HG02885 (cell line): ENCODE data around the gene CLCN7.
"Not testable (repeated sequence)": the region's sequence is repeated elsewhere in the genome, so short reads cannot be mapped to it uniquely, and the experiment has no call there.

Source experiments
- ATAC-seq: cut with Tn5 transposase; IDR thresholded peaks from one replicate; pipeline ENCODE4 v1.9.1; 2021; ENCODE audit warnings: mild to moderate bottlenecking; ENCODE audit not compliant: unreplicated experiment, poor library complexity

Gene CLCN7

GRCh38 chr16:1448536-1449116, 26.2 kb downstream of the CLCN7 start:
- no peak for ATAC-seq

DNA sequence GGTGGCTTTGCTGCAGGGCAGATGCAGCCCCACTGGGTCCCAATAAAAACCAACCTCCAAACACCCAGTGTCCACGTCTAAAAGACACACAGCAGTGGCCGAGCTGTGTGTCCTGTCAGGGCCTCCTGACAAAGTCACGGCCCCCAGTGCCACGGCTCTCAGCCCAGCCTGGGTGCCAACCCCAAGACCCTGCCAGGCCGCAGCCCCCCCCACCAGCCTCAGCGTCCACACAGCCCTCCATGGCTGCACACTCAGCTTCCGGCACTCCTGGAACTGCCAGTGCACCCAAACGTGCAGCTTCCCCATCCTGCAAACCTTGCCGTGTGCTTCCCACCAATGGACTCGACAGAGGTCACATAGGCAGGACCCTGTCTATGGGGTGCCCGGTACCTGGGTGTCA, 26.9 kb downstream of the CLCN7 start:
- ATAC-seq: no peak

GRCh38 chr16:1446296-1447080, 28.3 kb downstream of the CLCN7 start:
- no peak for ATAC-seq

GRCh38 chr16:1445518-1446203, 29.2 kb downstream of the CLCN7 start:
- ATAC-seq: no peak

DNA sequence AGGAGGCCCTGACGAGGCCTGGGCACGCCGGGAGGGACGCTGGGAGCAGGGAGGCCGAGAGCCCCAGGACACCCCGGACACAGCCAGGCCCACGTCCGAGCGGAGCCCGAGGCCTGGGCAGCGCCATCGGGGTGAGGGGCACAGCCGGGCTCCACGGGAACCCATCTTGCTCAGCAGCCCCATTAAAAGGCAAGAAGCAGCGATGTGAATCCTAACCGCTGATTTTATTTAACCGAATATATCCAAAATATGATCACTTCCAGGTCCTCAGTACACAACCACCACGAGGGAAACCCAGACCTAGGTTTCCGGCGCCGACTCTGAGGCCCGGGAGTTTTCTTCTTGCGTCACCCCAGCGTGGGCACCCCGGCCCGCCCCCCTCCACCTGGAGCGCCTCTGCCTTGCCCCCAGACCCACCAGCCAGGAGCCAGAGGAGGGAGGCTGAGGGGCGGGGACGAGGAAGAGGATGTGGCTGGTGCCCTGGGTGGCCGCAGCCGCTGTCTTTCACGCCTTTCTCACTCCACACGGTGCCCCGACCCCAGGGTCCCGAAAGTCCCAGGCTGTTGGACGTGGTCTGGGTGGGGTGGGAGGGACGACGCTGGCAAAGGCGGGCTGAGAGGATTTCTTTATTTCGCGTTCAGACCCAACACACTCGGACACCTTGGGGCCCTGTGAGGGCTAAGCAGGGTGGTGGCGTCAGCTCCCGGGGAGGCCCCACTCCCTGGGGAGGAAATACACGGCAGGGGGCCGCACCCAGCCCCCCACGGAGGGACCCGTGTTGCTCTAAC, 29.9 kb downstream of the CLCN7 start:
- ATAC-seq: no peak

GRCh38 chr16:1443980-1444729, 30.7 kb downstream of the CLCN7 start, which contains the start of gene CCDC154:
CCDC154 (minus strand) TSS chr16:1444556; CDS start chr16:1444322, 234 bp downstream.
- no peak for ATAC-seq

DNA sequence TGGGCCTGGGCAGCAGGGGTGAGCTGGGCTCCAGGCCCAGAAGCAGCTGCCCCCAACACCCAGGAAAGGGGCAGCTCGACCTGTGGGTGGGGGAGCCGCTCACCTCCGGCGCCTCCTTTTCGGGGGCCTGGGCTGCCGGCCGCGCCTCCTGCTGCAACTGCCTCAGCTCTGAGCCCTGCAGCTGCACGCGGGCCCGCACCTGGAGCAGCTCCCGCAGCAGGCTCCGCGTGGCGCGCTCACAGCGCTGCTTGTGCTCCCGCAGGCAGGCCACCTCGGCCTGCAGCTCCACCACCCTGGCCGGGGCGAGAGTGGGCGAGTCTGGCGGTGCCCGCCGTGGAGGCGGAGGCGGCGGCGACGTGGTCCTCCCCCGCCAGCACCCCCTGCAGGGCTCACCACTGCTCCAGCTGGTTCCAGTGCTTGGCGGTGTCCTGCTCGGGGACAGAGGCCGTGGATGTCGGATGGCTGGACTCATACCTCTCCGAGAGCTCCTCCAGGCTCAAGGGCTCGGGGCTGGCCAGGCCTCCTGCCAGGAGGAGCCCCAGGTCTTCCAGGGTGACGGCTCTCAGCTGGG, 31.3 kb downstream of the CLCN7 start:
- no peak for ATAC-seq

- no peak for ATAC-seq
These were observed 32.1 kb downstream of the CLCN7 start for GRCh38 chr16:1442697-1443096.

DNA sequence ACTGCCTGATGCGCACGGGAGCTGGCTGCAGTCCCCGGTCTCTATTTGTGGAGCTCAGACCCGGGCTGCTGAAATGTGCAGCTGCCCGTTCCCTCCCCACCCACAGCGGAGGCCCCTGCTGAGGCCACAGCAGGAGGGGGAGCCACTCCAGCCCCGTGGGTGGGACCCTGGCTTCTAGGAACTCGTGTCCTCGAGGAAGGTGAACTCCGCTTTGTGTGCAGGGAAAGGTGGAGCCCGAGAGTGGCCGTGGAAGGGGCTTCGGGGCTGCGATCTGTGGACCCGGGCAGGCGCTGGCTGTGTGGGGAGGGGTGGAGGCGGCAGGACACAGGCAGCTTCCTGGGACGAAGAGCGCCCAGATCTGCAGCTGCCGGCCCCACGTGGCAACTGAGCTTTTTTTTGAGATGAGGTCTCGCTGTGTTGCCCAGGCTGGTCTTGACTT, 33.4 kb downstream of the CLCN7 start:
- ATAC-seq: no peak

DNA sequence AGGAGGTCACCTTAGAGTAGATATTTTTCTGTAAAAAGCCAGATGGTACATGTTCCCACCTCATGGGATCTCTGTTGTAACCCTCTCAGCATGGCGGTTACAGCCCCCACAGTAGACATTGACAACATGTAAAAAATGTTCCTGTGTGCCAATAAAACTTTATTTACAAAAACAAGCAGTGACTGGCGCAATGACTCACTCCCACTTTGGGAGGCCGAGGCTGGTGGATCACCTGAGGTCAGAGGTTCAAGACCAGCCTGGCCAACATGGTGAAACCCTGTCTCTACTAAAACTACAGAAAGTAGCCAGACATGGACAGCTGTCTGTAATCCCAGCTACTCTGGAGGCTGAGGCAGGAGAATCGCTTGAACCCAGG, 35.1 kb downstream of the CLCN7 start:
- ATAC-seq: not testable (repeated sequence)

- no peak for ATAC-seq
These were observed 35.6 kb downstream of the CLCN7 start for GRCh38 chr16:1439058-1439698.

- no peak for ATAC-seq
These were observed 36.4 kb downstream of the CLCN7 start for GRCh38 chr16:1438229-1439057.

- ATAC-seq: no peak
These were observed 37.2 kb downstream of the CLCN7 start for GRCh38 chr16:1437606-1438005.

DNA sequence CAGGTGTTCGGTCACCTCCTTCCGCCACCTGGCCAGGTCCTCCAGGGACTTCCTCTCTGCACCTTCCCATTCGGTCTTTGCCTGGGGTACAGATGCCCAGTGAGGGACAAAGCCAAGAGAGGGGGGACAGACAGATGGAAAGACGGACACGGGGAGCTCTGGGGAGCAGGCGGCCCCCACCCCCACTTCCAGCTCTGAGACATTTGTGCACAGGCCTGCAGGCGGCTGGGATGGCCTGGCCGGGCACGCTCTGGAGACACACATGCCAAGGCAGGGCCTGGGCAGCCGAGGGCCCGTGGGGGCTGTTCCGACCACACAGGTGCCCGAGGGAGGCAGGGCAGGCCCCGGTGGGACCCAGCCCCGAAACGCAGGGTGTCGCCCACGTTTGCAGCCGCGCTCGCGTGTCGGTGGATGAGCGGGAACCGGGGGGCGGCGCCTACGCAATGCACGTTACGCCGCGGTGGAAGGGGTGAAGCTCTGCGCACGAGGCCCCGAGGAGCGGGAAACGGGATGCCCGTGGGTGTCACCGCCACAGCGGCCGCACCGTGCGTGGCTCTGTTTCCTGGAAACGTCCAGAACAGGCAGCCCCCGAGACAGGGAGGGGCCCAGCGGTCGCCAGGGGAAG, 38.0 kb downstream of the CLCN7 start:
- no peak for ATAC-seq

DNA sequence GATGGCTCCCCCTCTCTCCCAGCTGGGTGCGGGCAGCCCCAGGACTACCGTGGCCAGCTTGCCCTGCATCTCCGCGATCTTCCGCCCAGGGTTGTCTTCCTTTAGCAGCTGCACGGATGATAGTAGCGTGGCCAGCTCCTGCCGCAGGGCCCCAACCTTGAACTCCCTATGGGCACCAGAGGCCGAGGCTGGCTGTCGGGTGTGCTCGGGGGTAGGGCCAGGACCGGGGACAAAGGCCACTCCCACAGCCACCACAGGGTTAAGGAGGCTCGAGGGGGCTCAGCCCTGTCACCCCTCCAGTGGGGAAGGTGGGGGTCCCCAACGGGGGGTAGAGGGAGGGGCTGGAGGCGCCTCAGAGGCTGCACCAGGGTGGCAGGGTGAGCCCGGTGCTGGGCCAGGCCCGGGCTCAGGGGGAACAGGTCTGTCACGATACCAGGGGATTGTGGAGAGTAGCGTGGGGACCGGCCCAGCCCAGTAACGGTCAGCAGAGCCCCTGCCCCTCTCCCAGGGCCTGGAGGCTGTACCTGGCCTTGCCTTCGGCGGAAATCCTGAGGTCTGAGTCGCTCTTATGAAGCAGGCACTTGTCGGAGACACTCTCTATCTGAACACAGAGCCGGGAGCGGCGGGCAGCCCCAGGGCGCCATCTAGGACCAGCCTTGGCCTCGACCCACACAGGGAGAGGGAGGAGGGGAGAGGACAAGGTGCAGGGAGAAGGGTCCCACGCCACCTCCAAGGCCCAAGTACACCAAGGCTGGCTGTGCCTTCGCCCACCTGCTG, 38.7 kb downstream of the CLCN7 start:
- ATAC-seq: no peak

DNA sequence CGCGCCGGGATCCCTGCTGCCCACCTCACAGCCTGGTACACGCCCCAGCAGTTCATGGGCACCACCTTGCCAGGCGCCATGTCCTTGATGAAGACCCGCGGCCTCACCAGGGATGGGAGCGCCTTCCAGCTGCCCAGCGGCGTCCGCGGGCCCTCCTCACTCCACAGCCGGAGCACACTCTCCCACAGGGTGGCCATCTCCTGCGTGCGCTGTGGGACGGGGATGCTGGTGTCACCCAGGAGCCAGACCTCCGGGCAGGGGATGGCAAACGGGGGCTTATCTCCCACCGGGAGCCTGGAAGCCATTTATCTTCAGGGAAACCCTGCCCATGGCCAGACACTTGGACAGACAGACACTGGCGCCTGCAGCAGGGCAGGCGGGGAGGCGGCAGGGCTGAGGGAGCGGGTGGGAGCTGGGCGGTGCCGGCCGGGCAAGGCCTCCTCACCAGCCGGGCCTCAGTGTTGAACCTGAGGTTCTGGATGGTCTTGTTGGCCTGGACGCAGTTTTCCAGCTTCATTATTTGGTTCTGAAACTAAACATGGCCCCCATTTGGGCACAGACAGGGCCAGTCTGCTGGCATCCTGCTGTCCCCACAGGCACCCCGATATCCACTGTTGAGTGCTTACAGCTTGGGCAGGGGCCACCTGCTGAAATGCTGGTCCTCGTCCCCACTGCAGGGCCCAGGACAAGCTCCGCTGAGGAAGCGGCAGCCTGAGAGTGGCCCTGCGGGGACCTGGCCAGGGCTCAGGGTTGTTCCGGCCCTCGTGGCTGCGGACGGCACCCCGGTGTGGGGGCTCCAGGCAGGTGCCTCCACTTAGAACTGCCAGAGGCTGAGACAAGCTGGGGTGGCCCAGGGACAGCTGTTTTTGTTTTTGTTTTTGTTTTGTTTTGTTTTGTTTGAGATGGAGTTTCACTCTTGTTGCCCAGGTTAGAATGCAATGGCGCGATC, 39.9 kb downstream of the CLCN7 start:
- no peak for ATAC-seq
